Activated T-helper 2 cell treated with anti-CD3 and anti-CD28 coated beads, Interferon-gamma antibody, Interleukin-2, Interleukin-4, amounts not matched to agents 10 μg/mL and 5 μg/mL and 100 μg/mL, durations not matched to agents 14 hours and 24 hours and 36 hours (primary cell): ENCODE measurements around the gene PTCRA. TPM values are rescaled to one million over a fixed set of nuclear protein-coding genes. Genes with fewer than 3 reads are reported as not detected.
"Not testable (repeated sequence)": the region's sequence is repeated elsewhere in the genome, so short reads cannot be mapped to it uniquely, and the experiment has no call there.

Experiments used
- DNase-seq: peaks from one replicate; pipeline ENCODE4 v3.0.0; 2021; ENCODE audit warnings: low spot score
- H3K27ac Mint-ChIP-seq: one replicate; pipeline ENCODE4 v1.8.0; 2021; ENCODE audit warnings: mixed read lengths
- H3K27me3 Mint-ChIP-seq: one replicate; pipeline ENCODE4 v1.8.0; 2021; ENCODE audit warnings: low read depth, mixed read lengths
- H3K36me3 Mint-ChIP-seq: one replicate; pipeline ENCODE4 v1.8.0; 2021; ENCODE audit warnings: low read depth, mixed read lengths
- H3K4me1 Mint-ChIP-seq: one replicate; pipeline ENCODE4 v1.8.0; 2021; ENCODE audit warnings: low read depth, mixed read lengths
- H3K4me3 Mint-ChIP-seq: one replicate; pipeline ENCODE4 v1.8.0; 2021; ENCODE audit warnings: low read depth, mild to moderate bottlenecking, moderate library complexity, mixed read lengths
- H3K9me3 Mint-ChIP-seq: one replicate; pipeline ENCODE4 v1.8.0; 2021; ENCODE audit warnings: mixed read lengths
- intact Hi-C: fragments of 100-400 bp; cut with micrococcal nuclease; formaldehyde crosslinking; loops from one replicate; pipeline ENCODE4 v1.15.1; 2023
- total RNA-seq: library from RNA; stranded (reverse); gene quantifications from 2 replicates; pipeline ENCODE4 v1.2.3, GENCODE V29; 2022

Gene PTCRA, protein sequence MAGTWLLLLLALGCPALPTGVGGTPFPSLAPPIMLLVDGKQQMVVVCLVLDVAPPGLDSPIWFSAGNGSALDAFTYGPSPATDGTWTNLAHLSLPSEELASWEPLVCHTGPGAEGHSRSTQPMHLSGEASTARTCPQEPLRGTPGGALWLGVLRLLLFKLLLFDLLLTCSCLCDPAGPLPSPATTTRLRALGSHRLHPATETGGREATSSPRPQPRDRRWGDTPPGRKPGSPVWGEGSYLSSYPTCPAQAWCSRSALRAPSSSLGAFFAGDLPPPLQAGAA
- not detected in 2 replicates for total RNA-seq

DNA sequence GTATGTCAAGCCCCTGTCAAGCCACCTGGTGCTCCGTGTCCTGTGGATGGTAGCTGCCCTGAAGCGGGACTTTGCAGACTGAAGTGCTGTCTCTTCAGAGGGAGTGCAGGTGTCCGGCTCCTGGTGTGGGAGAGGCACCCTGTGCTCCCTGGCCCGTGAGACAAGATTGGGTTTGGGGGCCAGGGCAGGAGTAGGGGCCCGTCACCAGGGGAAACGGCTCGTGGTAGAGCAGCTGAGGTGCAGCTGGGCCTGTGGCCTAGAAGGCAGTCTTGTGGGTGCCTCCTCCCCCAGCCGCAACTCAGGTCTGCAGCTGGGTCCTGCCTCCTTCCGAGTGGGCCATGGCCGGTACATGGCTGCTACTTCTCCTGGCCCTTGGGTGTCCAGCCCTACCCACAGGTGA lies at the start of gene PTCRA:
Gene PTCRA, plus strand, starts transcription at position 322 of the 400 bp plus-strand sequence. Its CDS starts 17 bp downstream, at position 339.
- H3K4me1 Mint-ChIP-seq = peaks cover 3% of the 10 kb centered on the region
- intact Hi-C loops = no loop called here
- H3K27me3 Mint-ChIP-seq = peaks cover 6% of the 10 kb centered on the region
- H3K27ac Mint-ChIP-seq = no peak within 1 kb of the TSS
- H3K4me3 Mint-ChIP-seq = no peak within 1 kb of the TSS
- no peaks in the 10 kb centered on the region for H3K9me3 Mint-ChIP-seq
- DNase-seq = no peak
- no peaks in the 10 kb centered on the region for H3K36me3 Mint-ChIP-seq

DNA sequence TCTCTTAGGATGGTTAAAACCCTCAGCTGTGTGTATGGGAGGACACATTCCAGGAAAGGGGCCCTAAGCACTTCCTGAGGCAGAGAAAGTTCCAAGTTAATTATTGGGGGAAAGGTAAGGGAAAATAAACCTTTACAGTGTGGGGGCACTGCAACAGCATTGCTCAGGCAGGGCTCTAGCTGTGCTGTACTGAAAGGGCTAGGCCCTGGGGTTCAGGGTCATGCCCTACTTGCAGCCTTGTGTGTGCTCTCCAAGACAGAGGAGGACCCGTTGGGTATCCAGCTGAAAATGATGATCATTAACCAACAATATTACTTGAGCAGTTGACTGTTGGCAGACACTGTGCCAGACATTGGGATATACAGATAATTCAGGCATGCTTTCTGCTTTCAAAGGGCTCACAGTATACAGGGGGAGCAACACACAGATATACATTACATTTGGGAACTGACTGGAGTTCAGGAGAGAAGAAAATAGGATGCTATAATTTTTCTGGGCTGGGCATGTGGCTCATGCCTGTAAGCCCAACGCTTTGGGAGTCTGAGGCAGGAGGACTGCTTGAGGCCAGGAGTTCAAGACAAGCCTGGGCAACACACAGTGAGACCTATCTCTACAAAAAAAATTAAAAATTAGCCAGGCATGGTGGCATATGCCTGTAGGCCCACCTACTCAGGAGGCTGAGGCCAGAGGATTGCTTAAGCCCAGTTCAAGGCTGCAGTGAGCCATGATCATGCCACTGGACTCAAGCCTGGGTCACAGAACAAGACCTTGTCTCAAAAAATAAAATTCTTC lies 45.5 kb upstream of the PTCRA start:
- no peak overlapping the region for H3K4me3 Mint-ChIP-seq
- no peak overlapping the region for H3K27ac Mint-ChIP-seq
- no peaks in the 10 kb centered on the region for H3K27me3 Mint-ChIP-seq
- H3K4me1 Mint-ChIP-seq = no peaks in the 10 kb centered on the region
- H3K9me3 Mint-ChIP-seq = no peaks in the 10 kb centered on the region
- intact Hi-C loops = no loop called here
- DNase-seq = no peak
- H3K36me3 Mint-ChIP-seq = peaks cover 22% of the 10 kb centered on the region

DNA sequence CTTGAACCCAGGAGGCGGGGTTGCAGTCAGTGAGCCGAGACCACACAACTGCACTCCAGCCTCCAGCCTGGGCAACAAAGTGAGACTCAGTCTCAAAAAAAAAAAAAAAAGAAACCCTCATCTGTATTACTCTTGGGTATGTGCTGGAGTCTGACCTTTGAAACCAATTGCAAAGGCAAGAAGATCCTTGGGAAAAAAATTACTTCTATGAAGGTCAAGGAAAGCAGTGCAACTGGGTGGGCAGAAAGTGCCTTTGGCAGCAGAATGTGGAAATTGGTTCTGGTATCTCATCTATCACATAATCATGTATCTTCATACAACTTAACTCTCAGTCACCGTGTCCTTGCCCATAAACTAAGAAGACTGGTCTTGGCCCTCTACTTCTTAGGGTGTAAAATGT lies 44.1 kb upstream of the PTCRA start:
- no peaks in the 10 kb centered on the region for H3K4me1 Mint-ChIP-seq
- H3K27me3 Mint-ChIP-seq = no peaks in the 10 kb centered on the region
- H3K9me3 Mint-ChIP-seq = no peaks in the 10 kb centered on the region
- intact Hi-C loops = no loop called here
- no peak for DNase-seq
- no peak overlapping the region for H3K27ac Mint-ChIP-seq
- peaks cover 10% of the 10 kb centered on the region for H3K36me3 Mint-ChIP-seq
- H3K4me3 Mint-ChIP-seq = no peak overlapping the region

DNA sequence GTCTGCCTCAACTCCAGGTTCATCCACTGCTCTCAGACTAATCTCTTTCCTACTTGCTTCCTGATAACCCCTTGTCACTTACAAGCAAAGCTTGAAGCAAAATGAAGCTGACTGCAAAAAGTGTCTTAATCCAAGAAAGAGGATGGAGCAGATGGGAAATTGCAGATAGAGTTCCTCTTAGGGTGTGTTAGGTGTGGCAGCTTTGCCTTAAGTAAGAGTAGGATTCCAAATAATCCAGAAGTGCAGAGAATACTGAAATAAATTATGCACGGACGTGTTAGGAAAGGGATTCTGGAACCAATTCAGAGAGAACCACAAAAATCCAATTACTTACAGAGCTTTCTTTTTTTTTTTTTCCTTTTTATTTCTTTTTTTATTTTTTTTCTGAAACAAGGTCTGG lies 42.5 kb upstream of the PTCRA start:
- no peaks in the 10 kb centered on the region for H3K27me3 Mint-ChIP-seq
- no peak overlapping the region for H3K27ac Mint-ChIP-seq

DNA sequence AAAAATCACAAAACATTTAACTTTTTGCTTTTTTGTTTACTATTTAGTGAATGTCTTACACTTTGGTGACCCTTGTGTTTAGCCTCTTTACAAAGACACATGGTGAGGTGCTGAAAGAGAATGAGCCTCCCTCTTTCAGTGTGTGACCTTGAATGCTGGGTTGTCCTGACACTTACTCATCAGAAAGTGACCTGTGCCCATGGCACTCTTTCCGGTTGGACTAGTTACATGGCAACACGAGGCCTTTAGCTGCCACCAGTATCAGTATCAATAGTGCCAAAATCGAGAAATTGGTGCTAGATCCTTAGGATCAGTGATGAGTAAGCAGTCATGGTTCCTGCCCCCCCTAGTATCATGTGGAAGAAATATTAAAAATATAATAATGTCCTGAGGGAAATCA lies 38.2 kb upstream of the PTCRA start:
- no peak for DNase-seq
- peaks cover 15% of the 10 kb centered on the region for H3K36me3 Mint-ChIP-seq
- no peaks in the 10 kb centered on the region for H3K27me3 Mint-ChIP-seq
- H3K4me3 Mint-ChIP-seq = peak overlapping the region; percentile 17
- intact Hi-C loops = loop anchor here (1.0 to 2.0 kb wide), 2 partner anchors 216 to 315 kb away; no protein-coding TSS in a partner anchor
- no peak overlapping the region for H3K27ac Mint-ChIP-seq
- H3K9me3 Mint-ChIP-seq = no peaks in the 10 kb centered on the region
- H3K4me1 Mint-ChIP-seq = peaks cover 2% of the 10 kb centered on the region

More for the DNA sequence above, 42.5 kb upstream of the PTCRA start:
- no peak overlapping the region for H3K4me3 Mint-ChIP-seq
- H3K4me1 Mint-ChIP-seq = no peaks in the 10 kb centered on the region
- intact Hi-C loops = no loop called here
- DNase-seq = no peak
- no peaks in the 10 kb centered on the region for H3K36me3 Mint-ChIP-seq
- no peaks in the 10 kb centered on the region for H3K9me3 Mint-ChIP-seq

DNA sequence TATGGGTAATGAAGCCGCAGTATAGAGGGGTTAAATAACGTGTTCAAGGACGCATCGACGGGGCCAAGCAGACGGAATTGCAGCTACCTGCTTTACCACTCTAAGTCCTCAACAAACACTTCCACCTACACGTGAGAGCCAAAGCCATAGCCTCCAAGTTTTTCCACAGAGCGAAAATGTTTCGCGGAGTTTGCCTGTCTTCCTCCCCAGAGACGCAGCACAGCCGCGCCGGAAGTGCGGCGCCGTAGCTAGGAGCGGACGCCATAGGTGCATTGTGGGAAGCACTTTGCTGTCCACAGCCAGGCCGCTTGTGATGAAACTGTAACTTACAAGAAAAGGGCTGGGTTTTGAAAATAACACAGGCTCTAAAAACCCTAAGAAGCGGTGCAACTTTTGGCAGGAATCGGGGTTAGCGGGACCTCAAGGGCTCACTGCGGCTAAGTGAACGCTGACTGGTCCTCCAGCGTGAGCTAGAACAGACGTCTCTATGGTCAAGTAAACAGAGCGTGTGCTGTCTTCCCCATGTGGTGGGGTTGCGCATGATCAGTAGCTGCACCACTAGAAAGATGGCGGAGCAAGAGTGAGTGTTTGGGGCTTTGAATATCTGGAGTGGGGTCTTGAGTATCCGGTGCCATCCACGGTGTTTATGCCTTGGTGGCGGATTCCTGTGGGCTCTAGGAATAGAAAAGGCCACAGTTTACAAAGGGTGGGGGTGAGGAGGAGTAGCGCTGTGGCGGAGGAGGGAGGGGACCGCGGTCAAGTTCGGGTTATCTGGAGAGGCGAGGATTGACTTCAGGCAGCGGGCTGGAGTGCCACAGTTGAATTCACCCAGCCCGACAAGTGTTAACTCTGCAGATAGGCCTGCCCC lies 36.2 kb upstream of the PTCRA start, which contains the start of gene RPL7L1:
Gene RPL7L1, plus strand, starts transcription at position 245 of the 868 bp plus-strand sequence. Its CDS starts 295 bp downstream, at position 540.
- Mint-ChIP-seq H3K36me3 (peaks cover 33% of the 10 kb centered on the region), H3K4me1 (peaks cover 6% of the 10 kb centered on the region), H3K27me3 (no peaks in the 10 kb centered on the region), H3K9me3 (no peaks in the 10 kb centered on the region), H3K4me3 (peak within 1 kb of the TSS; percentile 94), H3K27ac (peak within 1 kb of the TSS; percentile 98)
- intact Hi-C loops = loop anchor here (1.0 kb wide), 5 partner anchors 11 to 153 kb away; partner anchors contain the start of genes CNPY3 and TBCC
- DNase-seq = peak; percentile 84

DNA sequence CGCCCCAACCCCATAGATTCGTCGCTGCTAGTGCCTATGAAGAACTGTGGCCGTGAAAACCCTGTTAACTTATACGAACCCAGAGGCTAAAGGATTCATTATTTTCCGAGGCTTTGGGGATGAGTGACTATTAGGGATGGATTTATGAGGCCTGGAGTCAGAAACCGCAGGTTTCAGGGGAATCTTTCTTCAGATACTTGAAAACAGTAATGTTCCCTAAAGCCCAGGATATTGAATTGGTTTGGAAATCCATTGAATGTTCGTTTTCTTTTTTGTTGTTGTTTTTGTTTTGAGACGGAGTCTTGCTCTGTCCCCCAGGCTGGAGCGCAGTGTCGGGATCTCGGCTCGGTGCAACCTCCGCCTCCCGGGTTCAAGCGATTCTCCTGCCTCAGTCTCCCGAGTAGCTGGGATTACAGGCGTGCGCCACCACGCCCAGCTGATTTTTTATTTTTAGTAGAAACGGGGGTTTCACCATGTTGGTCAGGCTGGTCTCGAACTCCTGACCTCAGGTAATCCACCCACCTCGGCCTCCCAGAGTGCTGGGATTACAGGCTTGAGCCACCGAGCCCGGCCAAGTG lies 35.5 kb upstream of the PTCRA start:
- peaks cover 40% of the 10 kb centered on the region for H3K36me3 Mint-ChIP-seq
- H3K9me3 Mint-ChIP-seq, DNase-seq, H3K27me3 Mint-ChIP-seq, intact Hi-C loops, H3K4me1 Mint-ChIP-seq: not testable (repeated sequence)
- H3K4me3 Mint-ChIP-seq = peak overlapping the region; percentile 94
- peak overlapping the region; percentile 98 for H3K27ac Mint-ChIP-seq

DNA sequence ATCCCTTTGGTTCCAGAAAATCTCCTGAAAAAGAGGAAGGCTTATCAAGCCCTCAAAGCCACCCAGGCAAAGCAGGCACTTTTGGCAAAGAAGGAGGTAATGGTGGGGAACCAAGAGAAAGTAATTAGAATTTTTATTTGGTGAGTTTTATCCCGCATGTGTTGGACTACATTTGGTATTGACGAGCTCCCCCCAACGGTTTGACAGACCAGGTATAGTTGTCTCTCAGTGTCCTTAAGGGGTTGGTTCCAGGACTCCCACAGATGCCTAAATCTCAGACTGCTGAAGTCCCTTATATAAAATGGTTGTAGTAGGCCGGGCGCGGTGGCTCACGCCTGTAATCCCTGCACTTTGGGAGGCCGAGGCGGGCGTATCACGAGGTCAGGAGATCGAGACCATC lies 35.0 kb upstream of the PTCRA start:
- H3K9me3 Mint-ChIP-seq, DNase-seq, intact Hi-C loops, H3K4me1 Mint-ChIP-seq, H3K27me3 Mint-ChIP-seq: not testable (repeated sequence)
- Mint-ChIP-seq H3K27ac (peak overlapping the region; percentile 98), H3K36me3 (peaks cover 45% of the 10 kb centered on the region), H3K4me3 (peak overlapping the region; percentile 94)

DNA sequence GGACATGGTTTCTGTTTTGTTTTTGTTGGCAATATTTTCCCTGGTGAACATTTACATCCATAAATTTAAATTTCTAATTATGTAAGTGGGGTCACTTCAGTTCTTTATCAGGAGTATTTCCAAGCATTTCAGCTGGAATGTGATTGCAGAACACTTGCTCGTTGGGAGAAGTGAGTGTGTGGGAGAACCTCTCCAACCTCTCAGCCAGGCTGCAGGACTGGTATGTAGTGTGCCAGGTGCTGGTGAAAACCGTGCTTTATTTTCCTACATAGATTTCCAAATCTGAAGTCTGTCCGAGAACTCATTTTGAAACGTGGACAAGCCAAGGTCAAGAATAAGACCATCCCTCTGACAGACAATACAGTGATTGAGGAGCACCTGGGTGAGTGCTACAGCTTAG lies 30.2 kb upstream of the PTCRA start:
- no peak overlapping the region for H3K27ac Mint-ChIP-seq

DNA sequence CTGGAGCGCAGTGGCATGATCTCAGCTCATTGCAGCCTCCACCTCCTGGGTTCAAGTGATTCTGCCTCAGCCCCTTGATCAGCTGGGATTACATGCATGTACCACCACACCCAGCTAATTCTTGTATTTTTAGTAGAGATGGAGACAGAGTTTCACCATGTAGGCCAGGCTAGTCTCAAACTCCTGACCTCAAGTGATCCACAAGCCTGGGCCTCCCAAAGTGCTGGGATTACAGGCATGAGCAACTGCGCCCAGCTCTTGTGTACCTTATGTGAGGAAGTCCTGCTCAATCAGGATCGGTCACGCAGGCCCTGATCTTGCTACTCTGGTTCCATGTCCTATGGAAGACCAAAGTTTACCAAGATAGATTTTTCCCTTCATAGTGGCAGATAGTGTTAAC lies 27.7 kb upstream of the PTCRA start:
- intact Hi-C loops, DNase-seq, H3K27me3 Mint-ChIP-seq, H3K4me3 Mint-ChIP-seq, H3K9me3 Mint-ChIP-seq: not testable (repeated sequence)
- peaks cover 16% of the 10 kb centered on the region for H3K4me1 Mint-ChIP-seq
- H3K36me3 Mint-ChIP-seq = peaks cover 56% of the 10 kb centered on the region
- H3K27ac Mint-ChIP-seq = peak overlapping the region; percentile 17

More for the DNA sequence above, 30.2 kb upstream of the PTCRA start:
- H3K27me3 Mint-ChIP-seq = no peaks in the 10 kb centered on the region
- no peaks in the 10 kb centered on the region for H3K9me3 Mint-ChIP-seq
- H3K36me3 Mint-ChIP-seq = peaks cover 65% of the 10 kb centered on the region
- DNase-seq = no peak
- H3K4me1 Mint-ChIP-seq = peaks cover 11% of the 10 kb centered on the region
- intact Hi-C loops = no loop called here
- H3K4me3 Mint-ChIP-seq = no peak overlapping the region

DNA sequence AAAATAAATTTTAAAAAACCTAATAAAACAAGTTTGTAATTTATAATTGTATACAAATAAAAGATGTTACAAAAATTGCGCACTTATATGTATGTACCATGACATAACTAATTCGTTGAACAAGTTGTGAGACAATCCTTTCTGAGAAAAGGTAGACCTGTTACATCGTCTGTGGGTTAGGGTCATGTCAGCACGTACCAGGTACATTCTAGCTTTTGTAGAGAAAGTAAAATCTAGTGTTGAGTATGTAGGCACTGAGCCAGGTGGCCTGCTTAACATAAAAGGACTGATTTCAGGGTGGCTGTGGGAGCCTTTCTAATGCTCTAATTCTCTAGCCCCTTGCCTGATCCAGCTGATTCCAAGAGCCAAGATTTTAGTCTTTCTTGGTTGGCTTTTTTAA lies 26.0 kb upstream of the PTCRA start:
- Mint-ChIP-seq H3K27ac (peak overlapping the region; percentile 96), H3K9me3 (no peaks in the 10 kb centered on the region), H3K4me3 (peak overlapping the region; percentile 86), H3K36me3 (peaks cover 40% of the 10 kb centered on the region), H3K27me3 (no peaks in the 10 kb centered on the region), H3K4me1 (peaks cover 16% of the 10 kb centered on the region)
- intact Hi-C loops = loop anchor here (1.0 to 5.0 kb wide), 3 partner anchors 11 to 438 kb away; partner anchors contain the start of genes RPL7L1, TBCC and TRERF1
- DNase-seq = no peak
